GM21360 (cell line): ENCODE measurements around the gene SNTG2.

Source experiments
- ATAC-seq: cut with Tn5 transposase; IDR thresholded peaks from one replicate; pipeline ENCODE4 v1.9.1; 2021; ENCODE audit warnings: mild to moderate bottlenecking, moderate library complexity; ENCODE audit not compliant: unreplicated experiment

SNTG2 gene

GRCh38 chr2:1046067-1046466, 95.4 kb downstream of the SNTG2 start:
- ATAC-seq: no peak

GRCh38 chr2:1047485-1047884, 96.8 kb downstream of the SNTG2 start:
- ATAC-seq: no peak

- no peak for ATAC-seq
Measured at GRCh38 chr2:1049691-1050090, 99.0 kb downstream of the SNTG2 start.

GRCh38 chr2:1051075-1051474, 100.4 kb downstream of the SNTG2 start:
- ATAC-seq: no peak

- ATAC-seq: no peak
Measured at GRCh38 chr2:1052771-1053191, 102.1 kb downstream of the SNTG2 start.

- ATAC-seq: no peak
Measured at GRCh38 chr2:1053786-1054185, 103.1 kb downstream of the SNTG2 start.

GRCh38 chr2:1054399-1054798, 103.8 kb downstream of the SNTG2 start:
- ATAC-seq: no peak

GRCh38 chr2:1055014-1055595, 104.5 kb downstream of the SNTG2 start:
- ATAC-seq: no peak

GRCh38 chr2:1060372-1060771, 109.7 kb downstream of the SNTG2 start:
- no peak for ATAC-seq

GRCh38 chr2:1060987-1061386, 110.3 kb downstream of the SNTG2 start:
- no peak for ATAC-seq

- ATAC-seq: no peak
Measured at GRCh38 chr2:1068241-1068640, 117.6 kb downstream of the SNTG2 start.

GRCh38 chr2:1068822-1069221, 118.2 kb downstream of the SNTG2 start:
- no peak for ATAC-seq

GRCh38 chr2:1069847-1070246, 119.2 kb downstream of the SNTG2 start:
- ATAC-seq: no peak

- no peak for ATAC-seq
Measured at GRCh38 chr2:1070601-1071000, 120.0 kb downstream of the SNTG2 start.

GRCh38 chr2:1071650-1072049, 121.0 kb downstream of the SNTG2 start:
- no peak for ATAC-seq

- no peak for ATAC-seq
Measured at GRCh38 chr2:1072250-1072649, 121.6 kb downstream of the SNTG2 start.

GRCh38 chr2:1077911-1078310, 127.3 kb downstream of the SNTG2 start:
- ATAC-seq: no peak

GRCh38 chr2:1078326-1078725, 127.7 kb downstream of the SNTG2 start:
- ATAC-seq: no peak

GRCh38 chr2:1079873-1080799, 129.5 kb downstream of the SNTG2 start:
- no peak for ATAC-seq

GRCh38 chr2:1081451-1082225, 131.0 kb downstream of the SNTG2 start:
- ATAC-seq: no peak

GRCh38 chr2:1082456-1083205, 132.0 kb downstream of the SNTG2 start:
- ATAC-seq: no peak
